Measurements from ENCODE around the gene TSSK6.
A peak's percentile ranks its signal among the peaks of the same experiment; 100 is the strongest.

Gene TSSK6

GRCh38 chr19:19498255-19498991, 16.9 kb downstream of the TSSK6 start:
- no peak overlapping the region for H3K27ac Mint-ChIP-seq
- H3K4me1 Mint-ChIP-seq: no peaks in the 10 kb centered on the region
- no peak overlapping the region for H3K4me3 Mint-ChIP-seq
- no peaks in the 10 kb centered on the region for H3K9me3 Mint-ChIP-seq
- H3K36me3 Mint-ChIP-seq (ENCODE audit: low read depth): peaks cover 43% of the 10 kb centered on the region
- peaks cover 3% of the 10 kb centered on the region for H3K27me3 Mint-ChIP-seq (ENCODE audit: low read depth)
- TF ChIP-seq CTCF (IDR thresholded peaks at IDR 0.05; ENCODE audit: unreplicated experiment in 3 of 3): no peak

- no peaks in the 10 kb centered on the region for H3K9me3 Mint-ChIP-seq
- H3K4me1 Mint-ChIP-seq: no peaks in the 10 kb centered on the region
- no peaks in the 10 kb centered on the region for H3K27me3 Mint-ChIP-seq (ENCODE audit: low read depth)
- no peak overlapping the region for H3K27ac Mint-ChIP-seq
- H3K36me3 Mint-ChIP-seq (ENCODE audit: low read depth): peaks cover 27% of the 10 kb centered on the region
- no peak overlapping the region for H3K4me3 Mint-ChIP-seq
- no peak for TF ChIP-seq CTCF (IDR thresholded peaks at IDR 0.05; ENCODE audit: unreplicated experiment in 3 of 3)
These were observed 19.4 kb downstream of the TSSK6 start for GRCh38 chr19:19495614-19496603.

- Mint-ChIP-seq H3K4me3 (no peak overlapping the region), H3K9me3 (no peaks in the 10 kb centered on the region), H3K4me1 (peaks cover 17% of the 10 kb centered on the region), H3K27ac (no peak overlapping the region), H3K27me3 (ENCODE audit: low read depth) (no peaks in the 10 kb centered on the region), H3K36me3 (ENCODE audit: low read depth) (peaks cover 25% of the 10 kb centered on the region)
- no peak for TF ChIP-seq CTCF (IDR thresholded peaks at IDR 0.05; ENCODE audit: unreplicated experiment in 3 of 3)
These were observed 21.4 kb downstream of the TSSK6 start for GRCh38 chr19:19493841-19494546.

- H3K36me3 Mint-ChIP-seq (ENCODE audit: low read depth): peaks cover 21% of the 10 kb centered on the region
- peaks cover 34% of the 10 kb centered on the region for H3K4me1 Mint-ChIP-seq
- no peak overlapping the region for H3K4me3 Mint-ChIP-seq
- H3K27me3 Mint-ChIP-seq (ENCODE audit: low read depth): no peaks in the 10 kb centered on the region
- H3K9me3 Mint-ChIP-seq: no peaks in the 10 kb centered on the region
- peak overlapping the region in 1 of 3 experiments; percentile 34 for H3K27ac Mint-ChIP-seq
- no peak for TF ChIP-seq CTCF (IDR thresholded peaks at IDR 0.05; ENCODE audit: unreplicated experiment in 3 of 3)
These were observed 23.2 kb downstream of the TSSK6 start for GRCh38 chr19:19492026-19492610.

GRCh38 chr19:19491321-19492025, 23.9 kb downstream of the TSSK6 start:
- TF ChIP-seq CTCF (IDR thresholded peaks at IDR 0.05; ENCODE audit: unreplicated experiment in 3 of 3): no peak
- Mint-ChIP-seq H3K27me3 (ENCODE audit: low read depth) (no peaks in the 10 kb centered on the region), H3K9me3 (no peaks in the 10 kb centered on the region), H3K4me1 (peaks cover 41% of the 10 kb centered on the region), H3K36me3 (ENCODE audit: low read depth) (peaks cover 16% of the 10 kb centered on the region), H3K4me3 (no peak overlapping the region), H3K27ac (no peak overlapping the region)

All from nephron (organoid).